ENCODE results near the gene DNAJC21.
"Not testable (repeated sequence)": the region's sequence is repeated elsewhere in the genome, so short reads cannot be mapped to it uniquely, and the experiment has no call there.

The DNAJC21 gene

DNA sequence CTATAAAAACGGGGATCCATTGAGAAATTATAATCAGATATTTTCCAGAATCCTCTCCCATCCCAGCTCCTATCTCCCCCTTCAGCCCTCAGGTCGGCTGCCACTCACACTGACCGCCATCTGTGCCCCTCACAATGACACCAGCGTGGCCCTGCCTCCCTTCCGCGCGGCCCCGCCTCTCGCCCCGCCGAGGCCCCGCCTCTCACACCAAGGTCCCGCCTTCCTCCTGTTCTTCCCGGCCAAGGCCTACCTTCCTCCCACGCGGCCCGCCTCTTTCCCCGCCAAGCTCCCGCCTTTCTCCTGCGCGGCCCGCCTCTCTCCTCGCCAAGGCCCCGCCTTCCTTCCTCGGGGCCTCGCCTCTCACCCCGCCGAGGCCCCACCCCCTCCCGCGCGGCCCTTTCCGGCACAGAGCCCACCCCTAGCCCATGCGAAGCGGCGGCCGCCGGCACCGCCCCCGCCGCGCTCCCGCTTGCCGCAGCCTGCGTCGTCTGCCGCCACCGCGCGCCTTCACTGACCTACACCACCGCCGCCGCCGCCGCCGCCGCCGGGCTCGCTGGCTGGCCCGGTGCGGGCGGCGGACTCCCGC lies at the start of gene DNAJC21:
DNAJC21 (plus strand) TSS at position 426 of the 586 bp plus-strand sequence. CDS start 261 bp downstream, outside the sequence.
- DNase-seq: peak; percentile 98 to 99

DNA sequence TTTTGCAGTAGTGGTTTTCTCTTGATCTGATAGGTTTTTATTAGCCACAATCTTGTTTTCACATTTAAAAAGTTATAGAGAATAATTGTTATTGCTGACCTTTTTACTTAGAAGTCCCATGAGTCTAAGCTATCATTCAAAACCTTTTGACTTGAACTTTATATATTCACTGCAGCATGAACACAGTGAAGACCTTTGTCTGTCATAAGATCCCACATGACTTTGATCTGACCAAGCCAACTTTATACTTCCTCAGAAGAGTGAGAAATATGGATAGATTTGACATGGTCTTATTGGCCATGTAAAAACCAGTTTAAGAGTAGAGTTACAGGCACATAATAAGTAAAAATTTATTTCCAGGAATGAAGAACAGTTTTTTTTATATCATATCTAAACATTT lies 48.1 kb upstream of the DNAJC21 start:
- no peak for DNase-seq

DNA sequence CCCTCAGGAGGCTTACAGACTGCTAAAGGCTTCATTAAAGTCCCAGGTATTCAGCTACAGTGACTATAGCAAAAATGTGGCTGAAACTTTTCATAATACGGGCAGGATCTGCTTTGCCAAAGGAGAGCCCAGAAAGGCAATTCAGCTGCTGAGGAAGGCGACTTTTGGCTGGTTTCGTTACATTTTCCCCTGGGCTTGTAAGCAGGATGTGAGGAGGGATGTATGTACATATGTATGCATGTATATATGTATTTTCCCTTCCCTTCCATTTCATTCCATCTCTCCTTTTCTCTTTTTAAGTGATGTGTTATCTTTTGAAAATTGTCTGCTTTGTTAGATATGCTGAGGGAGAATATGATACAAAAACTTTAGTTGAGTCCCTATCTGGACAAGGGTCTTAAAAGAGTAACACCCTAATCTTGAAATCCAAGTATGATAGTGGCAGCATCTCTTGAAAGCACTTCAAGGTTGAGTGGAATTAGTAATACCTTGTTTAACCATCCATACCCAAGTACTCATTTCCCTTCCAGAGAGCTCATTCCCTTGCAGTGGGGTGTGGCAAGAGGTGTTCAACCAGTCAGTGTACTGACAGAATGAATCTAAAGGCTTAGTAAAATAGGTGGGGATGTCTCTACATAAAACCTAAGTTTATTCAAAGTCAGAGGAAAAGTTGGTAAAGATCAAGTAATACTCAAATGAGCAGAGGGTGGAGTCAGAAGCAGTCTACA lies 42.8 kb upstream of the DNAJC21 start:
- no peak for DNase-seq

DNA sequence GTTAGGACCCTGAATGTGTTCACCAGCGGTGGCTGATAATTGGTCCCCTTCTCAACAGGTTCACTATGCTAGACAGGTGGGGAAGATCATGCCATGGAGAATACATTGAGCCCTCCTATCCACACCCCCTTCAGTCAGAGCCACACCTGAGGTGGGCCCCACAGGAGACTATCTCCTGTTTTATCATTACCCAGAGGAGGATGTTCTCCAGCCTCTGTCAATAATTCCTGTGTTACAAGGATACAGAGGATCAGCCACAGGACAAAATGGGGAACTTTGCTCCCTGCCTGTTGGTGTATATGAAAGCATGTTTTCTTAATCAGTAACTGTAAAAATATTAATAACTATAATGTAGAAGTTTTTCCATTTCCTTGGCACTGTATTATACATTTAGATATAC lies 40.0 kb upstream of the DNAJC21 start:
- DNase-seq: no peak

DNA sequence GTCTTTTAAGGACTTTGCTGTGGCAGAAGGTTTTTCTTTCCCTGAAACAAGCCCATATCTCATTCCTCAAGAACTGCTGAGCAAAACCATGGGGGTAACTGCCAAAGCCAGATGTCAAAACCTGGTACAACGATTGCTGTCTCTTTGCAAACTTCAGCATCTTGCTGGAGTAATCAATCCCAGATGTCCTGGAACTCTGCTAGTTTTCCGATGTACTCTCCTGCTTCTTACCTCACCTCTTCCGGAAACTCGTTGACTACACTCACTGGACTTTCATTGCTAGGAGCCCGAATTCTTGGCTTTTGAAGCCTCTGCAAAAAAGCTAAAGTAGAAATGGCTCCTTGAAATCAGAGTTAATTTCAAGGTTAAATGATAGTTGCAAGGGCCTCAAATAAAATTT lies 37.4 kb upstream of the DNAJC21 start:
- no peak for DNase-seq

DNA sequence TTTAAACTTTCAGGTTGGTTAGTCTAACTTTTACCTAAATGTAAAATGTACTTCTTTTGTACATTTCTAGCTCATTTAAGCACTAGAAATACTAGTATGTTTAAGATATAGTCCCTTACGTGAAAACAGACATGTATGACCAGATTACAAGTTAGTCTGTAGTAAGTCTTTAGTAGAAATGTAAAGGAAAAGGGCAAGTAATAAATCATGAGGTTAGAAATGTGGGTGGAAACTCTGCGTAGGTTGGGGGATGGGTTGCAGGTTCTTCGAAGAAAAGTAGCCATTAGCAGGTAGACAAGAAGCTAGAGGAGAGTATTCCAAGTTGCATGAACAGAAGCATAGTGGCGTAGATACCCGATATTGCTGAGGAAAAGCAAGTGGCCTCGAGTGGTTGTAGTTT lies 36.9 kb upstream of the DNAJC21 start:
- no peak for DNase-seq

DNA sequence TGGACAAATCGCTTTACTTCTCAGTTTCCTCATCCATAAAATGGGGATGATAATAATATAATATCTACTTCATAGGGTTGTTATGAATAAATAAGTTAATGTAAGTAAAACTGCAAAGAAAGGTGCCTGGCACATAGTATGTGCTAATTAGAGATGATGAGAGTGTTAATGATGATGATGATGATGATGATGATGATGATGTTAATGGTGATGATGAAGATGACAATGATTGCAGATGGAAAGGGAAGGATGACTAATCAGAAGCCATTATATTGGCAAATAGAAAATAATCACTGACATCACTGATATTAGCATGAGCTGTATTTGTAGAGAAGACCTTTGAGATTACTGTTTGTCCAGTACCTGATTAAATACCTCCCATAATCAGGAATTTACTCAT lies 34.6 kb upstream of the DNAJC21 start:
- no peak for DNase-seq

DNA sequence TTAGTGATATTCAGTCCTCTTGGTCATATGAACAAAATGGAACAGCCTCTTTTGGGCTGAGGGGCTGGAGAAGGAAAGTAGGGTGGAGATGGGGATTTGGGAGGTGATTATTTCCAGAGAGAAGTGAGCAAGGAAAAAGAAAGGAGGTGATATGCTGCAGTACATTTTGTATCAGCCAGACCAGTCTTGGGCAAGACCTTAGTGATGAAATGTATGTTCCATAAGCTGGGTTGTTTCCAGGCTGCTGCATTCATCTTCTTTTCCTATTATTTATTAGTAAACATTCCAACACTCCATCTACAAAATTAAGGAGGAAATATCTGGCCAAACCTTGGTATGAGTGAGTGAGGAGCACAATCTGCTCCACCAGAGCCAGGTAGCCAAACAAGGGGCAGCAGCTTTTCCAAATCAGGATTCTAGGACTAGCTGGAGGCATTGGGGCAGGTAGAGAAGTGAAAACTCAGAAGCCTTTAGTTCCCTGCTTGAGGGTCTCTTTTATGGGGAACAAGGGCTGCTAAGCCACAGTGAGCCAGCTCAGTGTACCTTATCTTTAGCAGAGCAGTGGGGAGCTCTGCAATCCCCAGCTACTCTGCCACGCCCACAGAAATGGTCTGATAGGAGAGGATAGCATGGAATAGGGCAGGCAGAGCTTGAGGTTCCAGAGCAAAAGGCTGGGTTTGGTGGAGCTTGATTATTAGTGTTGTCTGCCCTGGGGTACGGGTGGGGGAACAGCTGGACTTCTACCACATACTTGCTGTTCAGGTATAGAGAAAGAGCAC lies 33.5 kb upstream of the DNAJC21 start:
- no peak for DNase-seq

DNA sequence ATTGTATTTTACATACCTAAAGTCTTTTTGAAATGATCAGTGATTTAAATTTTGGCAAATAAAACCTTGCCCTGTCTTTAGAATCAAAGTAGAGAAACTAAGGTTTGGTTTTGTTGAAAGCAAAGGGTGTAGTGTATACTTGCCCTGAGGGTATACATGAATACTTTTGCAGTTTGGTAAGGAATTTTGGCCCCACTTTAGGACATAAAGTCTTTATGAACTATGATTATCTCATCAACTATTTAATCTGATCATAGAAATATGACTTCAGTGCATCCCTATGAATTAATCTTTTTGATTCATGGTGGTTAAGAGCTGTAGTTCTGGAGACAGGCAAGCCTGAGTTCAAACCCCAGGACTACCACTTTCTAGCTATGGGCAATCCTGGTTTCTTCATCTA lies 31.7 kb upstream of the DNAJC21 start:
- no peak for DNase-seq

DNA sequence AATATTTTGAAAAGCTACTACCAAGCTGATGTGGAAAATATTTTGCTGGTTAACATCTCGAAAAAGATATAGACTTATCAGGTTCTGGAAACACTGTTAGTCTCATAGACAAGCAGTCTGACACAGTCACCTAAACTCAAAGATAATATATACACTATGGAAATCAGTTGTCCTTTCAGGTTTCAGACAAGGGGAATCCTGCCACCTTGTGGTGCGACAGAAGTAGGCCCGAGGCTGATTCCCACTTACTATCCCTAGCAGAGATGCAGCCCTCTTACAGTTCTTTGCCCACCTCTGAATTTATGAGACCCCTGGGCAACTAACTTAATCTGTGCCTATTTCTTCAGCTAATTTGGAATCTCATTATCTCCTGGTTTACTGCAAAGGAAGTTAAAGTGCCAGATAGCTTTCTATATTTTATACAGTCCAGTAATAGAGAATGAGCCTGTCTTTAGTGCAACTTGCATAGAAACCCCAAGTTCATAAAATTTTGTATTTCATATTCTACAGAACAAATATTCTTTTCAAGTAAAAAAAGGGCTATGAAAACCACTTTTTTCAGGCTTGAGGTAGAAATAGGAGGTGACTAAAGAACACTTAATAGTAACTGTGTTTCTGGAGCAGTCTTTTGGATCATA lies 31.0 kb upstream of the DNAJC21 start:
- DNase-seq: peak; percentile 64 to 68

DNA sequence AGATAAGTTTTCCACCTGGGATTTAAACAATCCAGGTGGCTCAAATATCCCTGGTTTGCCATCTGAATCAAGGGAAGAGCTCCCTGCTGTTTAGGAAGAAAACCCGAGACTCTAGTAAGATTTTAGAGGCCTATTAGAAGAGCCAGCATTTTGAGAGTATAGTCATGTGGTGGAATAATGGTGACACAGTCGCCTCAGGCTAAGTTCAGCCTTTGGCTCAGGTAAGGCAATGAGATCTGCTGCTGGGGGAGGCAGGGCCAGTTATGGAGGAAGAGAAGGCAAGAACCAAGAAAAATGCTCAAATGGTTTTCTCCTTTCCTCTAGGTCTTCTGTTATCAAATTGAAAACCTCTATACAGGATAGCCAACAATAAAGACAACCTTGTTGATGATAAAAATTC lies 30.3 kb upstream of the DNAJC21 start:
- no peak for DNase-seq

DNA sequence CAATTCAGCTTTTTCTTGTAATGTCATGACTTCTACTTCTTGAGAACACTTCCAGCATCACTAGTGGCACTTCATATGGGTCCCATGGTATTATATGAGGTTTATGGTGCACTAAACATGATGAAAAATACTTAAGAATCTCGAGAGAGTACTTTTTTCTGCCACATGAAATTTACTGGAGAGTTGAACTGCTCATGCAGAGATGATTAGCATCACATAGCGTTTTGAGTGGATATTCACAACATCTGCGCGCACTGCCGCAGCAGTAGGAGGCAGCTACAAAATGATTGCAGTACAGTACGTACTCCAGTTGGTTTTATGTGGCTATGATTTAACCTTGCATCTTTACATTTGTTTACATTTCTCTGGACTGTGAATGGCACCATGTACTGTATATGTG lies 28.7 kb upstream of the DNAJC21 start:
- DNase-seq: no peak

DNA sequence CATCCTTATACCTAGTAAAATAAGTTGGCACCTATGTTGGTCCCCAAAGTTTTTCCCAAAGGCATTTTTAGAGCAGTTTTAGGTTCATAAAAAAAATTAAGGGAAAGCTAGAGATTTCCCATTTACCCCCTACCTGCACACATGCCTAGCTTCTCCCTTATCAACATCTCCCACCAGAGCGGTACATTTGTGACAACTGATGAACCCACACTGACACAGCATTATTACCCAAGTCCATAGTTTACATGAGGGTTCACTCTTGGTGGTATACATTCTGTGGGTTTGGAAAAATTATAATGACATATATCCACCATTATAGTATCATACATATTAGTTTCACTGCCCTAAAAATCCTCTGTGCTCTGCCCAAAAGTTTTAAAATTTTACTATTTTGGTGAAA lies 26.1 kb upstream of the DNAJC21 start:
- no peak for DNase-seq

DNA sequence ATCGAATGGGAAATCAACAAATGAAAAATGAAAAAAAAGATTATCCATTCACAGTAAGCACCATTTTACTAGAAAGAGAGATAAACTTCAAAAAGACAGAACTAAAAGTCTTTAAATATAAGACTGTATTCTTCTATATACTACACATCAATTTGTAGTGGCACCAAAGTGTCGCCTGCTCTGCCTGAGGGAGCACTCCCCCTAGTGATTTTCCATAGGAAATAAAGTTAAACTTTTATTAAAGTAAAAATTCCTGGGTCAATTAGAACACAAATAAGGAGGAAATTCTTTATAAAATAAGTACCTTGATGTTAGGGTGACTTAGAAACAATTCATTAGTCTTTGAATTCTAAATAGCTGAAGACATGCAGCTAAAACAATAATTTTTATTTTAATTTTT lies 23.8 kb upstream of the DNAJC21 start:
- no peak for DNase-seq

DNA sequence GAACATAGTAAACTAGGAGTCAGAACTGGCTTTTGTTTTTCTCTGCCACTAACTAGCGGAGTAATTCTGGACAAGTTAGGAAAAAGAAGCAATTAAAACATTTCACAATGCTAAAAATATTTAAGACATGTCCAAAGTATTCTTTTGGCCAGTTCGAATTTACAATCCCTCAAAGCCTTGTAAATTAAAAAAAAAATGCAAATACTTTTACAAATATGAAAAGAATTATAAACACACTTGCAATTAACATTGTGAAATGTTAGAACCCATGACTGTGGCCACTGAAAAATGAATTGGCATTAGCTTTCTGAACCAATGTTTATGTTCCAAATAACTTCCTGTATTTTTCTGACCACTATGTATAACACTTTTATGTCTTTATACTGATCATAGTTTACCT lies 16.3 kb upstream of the DNAJC21 start:
- DNase-seq: no peak

DNA sequence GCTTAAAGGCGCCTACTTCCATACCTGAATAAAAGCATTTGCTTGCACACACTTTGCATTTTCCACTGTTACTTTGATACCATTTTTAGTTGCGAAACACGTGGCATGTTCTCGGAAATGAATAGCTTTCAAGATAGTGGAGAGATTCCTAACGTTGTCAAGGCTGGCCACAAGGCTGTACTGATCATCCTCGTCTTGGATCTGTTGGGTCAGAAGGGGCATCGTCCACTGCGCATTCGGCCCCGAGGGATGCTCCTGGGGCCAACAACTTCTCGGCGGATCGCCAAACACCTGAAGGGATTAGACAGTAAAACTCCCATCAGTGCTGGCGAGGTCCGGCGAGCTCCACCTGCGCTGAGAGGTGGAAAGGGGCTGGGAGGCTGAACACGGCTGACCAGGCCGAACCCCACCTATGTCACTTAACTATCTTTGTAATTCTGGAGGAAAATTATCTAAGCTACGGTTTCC lies 14.7 kb upstream of the DNAJC21 start:
- DNase-seq: no peak

DNA sequence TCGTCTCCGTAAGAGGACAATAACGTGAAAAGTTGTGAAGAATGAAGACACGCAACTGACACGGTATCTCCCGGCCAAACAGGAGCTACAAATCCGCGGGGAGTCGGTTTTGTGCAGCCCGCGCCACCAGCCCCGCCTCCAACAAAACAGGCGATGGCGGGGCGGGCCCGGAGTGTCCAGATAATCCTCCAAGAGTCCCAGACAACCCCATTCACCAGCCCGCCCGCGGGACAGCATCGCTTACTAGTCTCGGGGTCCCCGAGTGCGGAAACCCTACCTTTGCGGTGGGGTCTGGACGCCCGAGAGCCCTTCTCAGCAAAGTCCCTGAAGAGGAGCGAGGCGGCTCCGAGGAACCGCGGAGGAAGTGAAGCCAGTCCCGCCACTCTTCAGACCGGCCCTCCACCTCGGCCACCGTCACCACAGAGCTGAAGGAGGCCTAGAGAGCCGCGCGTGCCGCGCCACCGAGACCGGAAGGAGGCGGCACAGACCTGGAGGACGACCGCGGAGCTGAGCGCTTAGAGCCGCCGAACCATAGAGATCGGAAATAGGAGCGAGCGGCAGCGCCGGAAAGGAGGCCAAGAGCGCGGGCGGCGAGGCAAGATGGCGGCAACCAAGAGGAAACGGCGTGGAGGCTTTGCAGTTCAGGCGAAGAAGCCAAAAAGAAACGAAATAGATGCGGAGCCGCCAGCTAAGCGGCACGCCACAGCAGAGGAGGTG lies 14.1 kb upstream of the DNAJC21 start, which contains the start of the genes BRIX1 and RAD1:
BRIX1 (plus strand) TSS at position 573 of the 717 bp plus-strand sequence; CDS start at position 601, 28 bp downstream.
RAD1 (minus strand) TSS at position 366 of the 717 bp plus-strand sequence. CDS start 612 bp downstream, outside the sequence.
- peak; percentile 93 to 94 for DNase-seq

DNA sequence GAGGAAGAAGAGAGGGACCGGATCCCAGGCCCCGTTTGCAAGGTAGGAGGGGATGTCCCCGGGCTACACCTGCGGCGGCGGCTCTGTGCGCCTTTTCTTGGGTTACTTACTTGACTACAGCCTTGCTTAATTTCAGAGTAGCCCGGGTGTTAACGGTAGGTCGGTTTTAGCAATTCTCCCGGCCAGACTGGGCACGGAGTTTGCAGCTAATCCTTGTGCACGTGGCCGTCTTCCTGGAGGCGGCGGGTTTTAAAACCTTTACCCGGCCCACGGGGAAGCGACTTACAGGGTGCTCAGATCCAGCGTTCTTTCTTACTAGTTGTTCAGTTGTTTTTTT lies 13.5 kb upstream of the DNAJC21 start:
- no peak for DNase-seq

DNA sequence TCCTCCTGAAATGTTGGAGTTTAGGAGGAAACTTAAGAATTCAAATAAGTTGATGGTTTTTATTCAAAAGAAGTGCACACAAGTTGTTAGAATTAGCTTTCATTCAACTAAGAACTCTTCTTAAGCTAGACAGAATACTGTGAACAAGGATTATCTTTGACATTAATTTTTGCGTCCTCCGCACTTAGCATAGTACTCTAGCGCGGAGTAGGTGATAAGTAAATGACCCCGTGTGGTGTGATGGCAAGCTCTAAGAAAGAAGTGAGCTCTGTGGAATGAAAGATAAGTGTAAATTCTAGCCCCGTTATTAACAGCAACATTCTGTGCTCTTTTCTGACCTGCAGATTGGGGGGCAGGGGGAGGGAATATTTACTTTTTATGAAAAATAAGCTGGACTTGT lies 12.8 kb upstream of the DNAJC21 start:
- DNase-seq: no peak

DNA sequence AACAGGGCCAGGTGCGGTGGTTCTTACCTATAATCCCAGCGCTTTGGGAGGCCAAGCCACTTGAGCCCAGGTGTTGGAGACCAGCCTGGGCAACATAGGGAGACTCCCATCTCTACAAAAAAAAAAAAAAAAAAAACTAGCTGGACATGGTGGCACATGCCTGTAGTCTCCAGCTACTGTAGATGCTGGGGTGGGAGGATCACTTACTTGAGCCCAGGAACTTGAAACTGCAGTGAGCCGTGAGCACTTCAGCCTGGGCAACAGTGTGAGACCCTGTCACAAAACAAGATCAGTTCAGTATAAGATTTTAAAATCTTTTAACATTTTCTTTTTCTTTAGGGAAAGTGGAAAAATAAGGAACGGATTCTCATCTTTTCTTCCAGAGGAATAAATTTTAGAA lies 11.3 kb upstream of the DNAJC21 start:
- DNase-seq: no peak

DNA sequence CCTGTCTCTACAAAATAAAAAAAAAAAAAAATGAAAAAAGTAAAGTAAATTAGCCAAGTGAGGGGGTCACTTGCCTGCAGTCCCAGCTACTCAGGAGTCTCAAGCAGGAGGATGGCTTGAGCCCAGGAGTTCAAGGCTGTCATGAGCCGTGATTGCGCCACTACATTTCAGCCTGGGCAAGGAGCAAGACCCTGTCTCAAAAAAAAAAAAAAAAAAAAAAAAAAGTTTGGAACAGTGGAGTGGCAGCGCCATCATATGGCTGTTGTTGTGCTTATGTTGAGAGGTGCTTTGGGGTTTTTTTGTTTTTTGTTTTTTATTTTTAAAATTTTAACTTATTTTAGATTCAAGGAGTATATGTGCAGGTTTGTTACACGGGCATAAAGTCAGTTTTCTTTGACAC lies 10.3 kb upstream of the DNAJC21 start:
- DNase-seq: no peak

DNA sequence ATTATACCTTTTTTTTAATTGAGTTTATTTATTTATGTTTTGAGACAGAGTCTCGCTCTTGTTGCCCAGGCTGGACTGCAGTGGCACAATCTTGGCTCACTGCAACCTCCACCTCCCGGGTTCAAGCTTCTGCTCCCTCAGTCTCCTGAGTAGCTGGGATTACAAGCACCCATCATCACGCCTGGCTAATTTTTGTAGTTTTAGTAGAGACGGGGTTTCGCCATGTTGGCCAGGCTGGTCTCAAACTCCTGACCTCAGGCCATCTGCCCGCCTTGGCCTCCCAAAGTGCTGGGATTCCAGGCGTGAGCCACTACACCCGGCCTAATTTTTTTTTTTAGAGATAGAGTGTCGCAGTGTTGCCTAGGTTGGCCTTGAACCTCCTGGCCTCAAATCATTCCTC lies 6.1 kb upstream of the DNAJC21 start:
- DNase-seq: not testable (repeated sequence)
